ENCODE measurements around the gene STAT3. TPM values are rescaled to one million over a fixed set of nuclear protein-coding genes. Genes with fewer than 3 reads are reported as not detected.
A peak's percentile ranks its signal among the peaks of the same experiment; 100 is the strongest.

The STAT3 gene
- total and polyA plus RNA-seq, 9 of the 15 experiments (the other 6 are each of a cell fraction or from before 2014, with no cell fraction given), result 90.0 to 179 (median 114) TPM

DNA sequence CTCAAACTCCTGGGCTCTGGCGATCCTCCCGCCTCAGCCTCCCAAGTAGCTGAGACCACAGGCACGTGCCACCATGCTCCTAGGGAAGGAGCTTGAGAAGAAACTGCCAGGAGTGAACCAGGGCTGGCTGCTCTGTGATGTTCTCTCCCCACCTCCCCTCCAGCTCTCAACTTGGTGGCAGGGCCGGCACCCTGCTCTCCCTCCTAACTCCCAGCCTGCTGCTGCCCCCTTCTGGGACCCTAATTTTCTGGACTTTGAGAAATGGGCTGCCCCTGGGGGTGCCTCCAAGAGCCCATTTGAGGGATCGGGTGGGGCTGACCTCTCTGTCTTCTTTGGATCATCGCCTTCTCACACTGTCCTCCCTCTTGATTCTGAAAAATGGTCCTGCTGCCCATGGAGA, 14.9 kb upstream of the STAT3 start (continued):
- TF ChIP-seq REST (IDR thresholded peaks at IDR 0.05; ENCODE audit: borderline replicate concordance), result peak; percentile 73; the same call in 1 of the 2 replicates
- no peak for TF ChIP-seq REST (CRISPR knock-in tag; IDR thresholded peaks at IDR 0.05; ENCODE audit: low read depth)
- peak in 1 of 2 experiments; percentile 74; a peak in 2 of 4 replicates for TF ChIP-seq MAZ (CRISPR knock-in tag; conservative IDR thresholded peaks at IDR 0.05 in 1 of 2, IDR thresholded peaks at IDR 0.05 in 1 of 2)
- peak; percentile 56; the same call in 1 of the 2 replicates for TF ChIP-seq ARID2 (IDR thresholded peaks at IDR 0.05)
- TF ChIP-seq, protein P1, sequence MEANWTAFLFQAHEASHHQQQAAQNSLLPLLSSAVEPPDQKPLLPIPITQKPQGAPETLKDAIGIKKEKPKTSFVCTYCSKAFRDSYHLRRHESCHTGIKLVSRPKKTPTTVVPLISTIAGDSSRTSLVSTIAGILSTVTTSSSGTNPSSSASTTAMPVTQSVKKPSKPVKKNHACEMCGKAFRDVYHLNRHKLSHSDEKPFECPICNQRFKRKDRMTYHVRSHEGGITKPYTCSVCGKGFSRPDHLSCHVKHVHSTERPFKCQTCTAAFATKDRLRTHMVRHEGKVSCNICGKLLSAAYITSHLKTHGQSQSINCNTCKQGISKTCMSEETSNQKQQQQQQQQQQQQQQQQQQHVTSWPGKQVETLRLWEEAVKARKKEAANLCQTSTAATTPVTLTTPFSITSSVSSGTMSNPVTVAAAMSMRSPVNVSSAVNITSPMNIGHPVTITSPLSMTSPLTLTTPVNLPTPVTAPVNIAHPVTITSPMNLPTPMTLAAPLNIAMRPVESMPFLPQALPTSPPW (CRISPR knock-in tag; IDR thresholded peaks at IDR 0.05), result no peak
- TF ChIP-seq, protein P2, sequence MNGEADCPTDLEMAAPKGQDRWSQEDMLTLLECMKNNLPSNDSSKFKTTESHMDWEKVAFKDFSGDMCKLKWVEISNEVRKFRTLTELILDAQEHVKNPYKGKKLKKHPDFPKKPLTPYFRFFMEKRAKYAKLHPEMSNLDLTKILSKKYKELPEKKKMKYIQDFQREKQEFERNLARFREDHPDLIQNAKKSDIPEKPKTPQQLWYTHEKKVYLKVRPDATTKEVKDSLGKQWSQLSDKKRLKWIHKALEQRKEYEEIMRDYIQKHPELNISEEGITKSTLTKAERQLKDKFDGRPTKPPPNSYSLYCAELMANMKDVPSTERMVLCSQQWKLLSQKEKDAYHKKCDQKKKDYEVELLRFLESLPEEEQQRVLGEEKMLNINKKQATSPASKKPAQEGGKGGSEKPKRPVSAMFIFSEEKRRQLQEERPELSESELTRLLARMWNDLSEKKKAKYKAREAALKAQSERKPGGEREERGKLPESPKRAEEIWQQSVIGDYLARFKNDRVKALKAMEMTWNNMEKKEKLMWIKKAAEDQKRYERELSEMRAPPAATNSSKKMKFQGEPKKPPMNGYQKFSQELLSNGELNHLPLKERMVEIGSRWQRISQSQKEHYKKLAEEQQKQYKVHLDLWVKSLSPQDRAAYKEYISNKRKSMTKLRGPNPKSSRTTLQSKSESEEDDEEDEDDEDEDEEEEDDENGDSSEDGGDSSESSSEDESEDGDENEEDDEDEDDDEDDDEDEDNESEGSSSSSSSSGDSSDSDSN (IDR thresholded peaks at IDR 0.05; ENCODE audit: borderline replicate concordance in 1 of 2, low read depth in 2 of 2, low read length in 2 of 2), result no peak
- TF ChIP-seq SMAD4 (CRISPR knock-in tag; conservative IDR thresholded peaks at IDR 0.05), result 0 out of 2 replicates have a peak, but pooled peaks have one; percentile 25
- TF ChIP-seq KAT8 (IDR thresholded peaks at IDR 0.05; ENCODE audit: low read depth), result no peak
- no peak for TF ChIP-seq TAL1 (IDR thresholded peaks at IDR 0.05)
- 0 out of 2 replicates have a peak, but pooled peaks have one; percentile 26 for TF ChIP-seq L3MBTL2 (IDR thresholded peaks at IDR 0.05)
- 0 out of 2 replicates have a peak, but pooled peaks have one; percentile 26 for TF ChIP-seq CTBP1 (IDR thresholded peaks at IDR 0.05; ENCODE audit: borderline replicate concordance)
- peak; percentile 33; the same call in 1 of the 2 replicates for TF ChIP-seq BHLHE40 (IDR thresholded peaks at IDR 0.05; ENCODE audit: low read length)
- peak; percentile 51; the same call in 1 of the 2 replicates for TF ChIP-seq SMC3 (conservative IDR thresholded peaks at IDR 0.05; ENCODE audit: insufficient read depth, low read depth, low read length)
- peak; percentile 20 for TF ChIP-seq ZFP36 (IDR thresholded peaks at IDR 0.05; ENCODE audit: low read depth, low read length, partially characterized antibody)
- peak; percentile 26 to 75; a peak in 2 of 4 replicates for TF ChIP-seq RAD21 (CRISPR knock-in tag; conservative IDR thresholded peaks at IDR 0.05 in 1 of 2, IDR thresholded peaks at IDR 0.05 in 1 of 2)
